ENCODE results near the gene MKRN2OS.

Gene MKRN2OS

GRCh38 chr3:12512534-12513118 is 32.7 kb downstream of the MKRN2OS start:
- DNase-seq = no peak

- no peak for DNase-seq
Measured at GRCh38 chr3:12509466-12509865, 35.8 kb downstream of the MKRN2OS start.

GRCh38 chr3:12508291-12508700 is 37.0 kb downstream of the MKRN2OS start:
- DNase-seq = peak; percentile 86

DNA sequence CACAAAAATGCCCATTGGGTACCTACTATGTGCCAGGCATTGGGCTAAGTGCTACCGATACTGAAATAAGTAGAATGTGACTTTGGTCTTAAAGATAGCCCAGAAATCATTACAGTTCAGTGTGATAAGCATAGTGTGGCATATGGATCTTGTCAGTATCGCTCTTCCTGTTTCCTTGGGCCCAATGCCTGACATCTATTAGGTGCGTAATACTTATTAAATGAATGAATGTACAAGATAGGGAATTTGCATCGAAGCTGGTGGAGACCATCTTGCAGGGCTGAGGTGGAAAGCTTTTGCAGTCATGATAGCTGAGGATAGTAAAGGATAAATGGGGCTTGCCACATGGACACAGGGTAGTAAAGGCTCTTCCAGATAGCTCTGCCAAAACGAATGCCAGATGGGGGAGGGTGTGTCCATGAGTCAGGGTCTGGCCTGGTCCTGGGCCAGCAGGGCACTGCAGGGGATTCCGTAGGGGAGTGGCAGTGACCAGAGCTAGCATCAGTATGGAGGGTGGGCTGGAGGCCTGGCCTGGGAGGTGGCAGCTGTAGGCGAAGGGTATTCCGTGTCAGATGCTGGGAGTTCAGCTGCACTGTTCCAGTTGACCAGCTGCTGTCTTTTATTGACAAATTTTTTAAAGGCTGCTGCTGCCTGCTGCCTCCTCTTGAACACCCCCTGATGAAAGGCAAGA is 37.6 kb downstream of the MKRN2OS start:
- peak; percentile 52 for DNase-seq

DNA sequence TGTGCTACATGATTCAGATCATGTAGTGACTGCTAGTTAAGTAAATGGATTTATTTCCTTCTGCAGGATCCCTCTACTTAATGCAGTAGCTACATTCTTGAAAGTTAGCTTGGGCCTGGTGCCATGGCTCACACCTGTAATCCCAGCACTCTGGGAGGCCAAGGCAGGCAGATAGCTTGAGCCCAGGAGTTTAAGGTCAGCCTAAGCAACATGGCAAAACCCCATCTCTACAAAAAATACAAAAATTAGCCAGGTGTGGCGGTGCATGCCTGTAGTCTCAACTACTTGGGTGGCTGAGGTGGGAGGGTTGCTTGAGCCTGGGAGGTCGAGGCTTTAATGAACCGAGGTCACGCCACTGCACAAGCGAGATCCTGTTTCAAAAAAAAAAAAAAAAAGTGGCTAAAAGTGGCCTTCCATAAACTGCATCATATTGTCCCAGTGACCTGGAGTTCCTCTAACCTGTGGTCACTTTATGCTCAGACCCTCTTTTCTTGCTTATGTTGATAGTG is 39.0 kb downstream of the MKRN2OS start:
- no peak for DNase-seq

GRCh38 chr3:12503126-12503957 is 42.0 kb downstream of the MKRN2OS start:
- no peak for DNase-seq

DNA sequence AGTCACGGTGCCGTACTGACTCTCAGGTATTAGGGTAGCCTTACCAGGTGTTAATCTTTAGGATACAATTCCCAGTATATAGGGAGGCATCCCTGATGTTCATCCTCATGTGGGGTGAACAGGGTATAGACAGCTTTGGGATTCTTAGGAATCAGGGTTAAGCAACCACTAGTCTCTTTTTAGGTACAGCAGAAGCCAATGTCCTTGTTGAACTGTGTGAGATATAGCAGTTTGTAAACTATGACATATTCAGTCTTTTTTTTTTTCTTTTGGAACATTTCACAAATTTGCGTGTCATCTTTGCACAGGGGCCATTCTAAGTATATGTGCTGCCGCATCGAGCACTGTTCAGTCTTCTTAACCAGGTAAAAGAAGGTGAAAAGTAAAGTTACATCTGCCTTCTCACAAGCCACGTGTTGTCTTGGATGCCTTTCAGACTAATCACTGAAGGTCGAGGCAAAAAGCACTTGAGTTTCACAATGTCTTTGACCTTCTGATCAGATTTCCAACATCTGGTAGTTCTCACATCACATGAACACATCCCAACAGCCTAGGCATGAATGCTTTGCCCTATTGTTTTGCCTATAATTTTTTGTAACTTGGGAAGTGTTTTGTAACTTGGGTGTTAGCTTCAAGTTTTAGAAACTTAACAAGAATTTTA is 43.8 kb downstream of the MKRN2OS start:
- DNase-seq = no peak

- no peak for DNase-seq
Measured at GRCh38 chr3:12499474-12499873, 45.8 kb downstream of the MKRN2OS start.

- DNase-seq = no peak
Measured at GRCh38 chr3:12496453-12496761, 48.9 kb downstream of the MKRN2OS start.

DNA sequence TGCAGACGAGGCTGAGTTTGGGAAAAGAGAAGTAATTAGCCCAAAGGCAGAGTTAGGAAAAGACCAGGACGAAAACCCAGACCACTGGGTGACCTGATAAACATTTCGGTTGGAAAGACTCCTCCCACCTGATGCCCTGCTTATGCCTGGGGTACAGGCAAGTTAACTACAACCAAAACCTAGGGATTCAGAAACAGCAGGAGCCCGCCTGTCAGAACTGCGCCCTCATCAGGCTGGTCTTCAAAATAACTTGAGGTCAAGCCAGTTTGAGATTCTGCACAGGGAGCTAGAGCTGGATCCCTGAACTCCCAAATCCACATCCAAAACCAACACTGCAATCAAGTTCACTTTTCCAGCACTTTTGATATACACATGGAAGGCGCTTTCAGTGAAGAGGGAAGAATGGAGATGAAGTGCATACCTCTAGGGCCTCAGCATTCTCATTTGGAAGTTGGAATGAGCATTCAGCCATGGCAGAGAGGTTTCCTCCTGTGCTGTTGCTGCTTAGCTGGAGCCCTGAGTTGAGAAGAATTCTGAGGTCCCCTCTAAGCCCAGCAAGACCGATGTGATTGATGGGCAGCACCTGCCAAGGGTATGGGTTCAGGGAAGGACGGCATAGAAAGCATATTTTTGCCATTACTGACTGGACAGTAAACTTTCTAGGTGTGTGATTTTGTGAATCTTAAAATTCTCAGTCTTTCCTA is 49.4 kb downstream of the MKRN2OS start:
- no peak for DNase-seq

DNA sequence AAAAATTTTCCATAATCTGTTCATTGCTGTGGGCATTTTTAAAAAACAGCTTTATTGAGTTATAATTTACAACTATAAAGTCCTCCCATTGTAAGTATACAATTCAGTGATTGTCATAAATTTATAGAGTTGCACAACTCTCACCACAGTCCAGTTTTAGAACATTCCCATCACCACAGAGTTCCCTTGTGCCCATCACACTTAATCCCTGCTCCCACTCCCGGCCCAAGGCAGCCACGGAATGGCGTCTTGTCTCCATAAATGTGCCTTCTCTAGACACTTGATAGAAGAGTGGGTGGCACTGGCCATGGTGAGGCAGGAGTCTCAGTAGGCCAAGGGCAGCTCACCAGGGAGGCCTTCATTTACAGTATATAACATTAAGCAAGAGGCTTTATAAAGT is 54.8 kb downstream of the MKRN2OS start:
- DNase-seq = no peak

DNA sequence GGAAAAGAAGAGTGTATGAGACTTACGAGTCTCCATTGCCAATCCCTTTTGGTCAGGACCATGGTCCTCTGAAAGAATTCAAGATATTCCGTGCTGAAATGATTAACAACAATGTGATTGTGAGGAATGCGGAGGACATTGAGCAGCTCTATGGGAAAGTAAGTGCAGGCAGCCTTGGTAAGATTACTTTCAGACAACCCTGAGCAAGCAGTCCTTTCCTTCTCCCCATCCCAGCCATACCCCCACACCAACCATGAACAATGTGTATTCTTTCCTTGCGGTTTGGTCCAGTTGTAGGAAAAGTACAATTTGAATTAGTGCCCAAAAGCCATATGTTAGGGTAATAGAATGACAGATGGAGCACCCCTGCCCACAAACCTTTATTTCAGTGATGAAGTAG is 55.5 kb downstream of the MKRN2OS start:
- peak; percentile 70 for DNase-seq
